Mucosa of descending colon (tissue), 3 donors: ENCODE measurements around the gene HSPA4L. TPM values are rescaled to one million over a fixed set of nuclear protein-coding genes. Genes with fewer than 3 reads are reported as not detected.

Source experiments
- ATAC-seq: fragments of 200-7000 bp; cut with Tn5 transposase; one replicate; pipeline ENCODE4 v1.9.1; 2020; ENCODE audit warnings: mild to moderate bottlenecking, moderate library complexity
- DNase-seq, 3 donors: peaks; one replicate each; pipeline ENCODE4 v3.0.0-alpha.2; 2020
- H3K36me3 ChIP-seq: fragments of 200-600 bp; one replicate; pipeline ENCODE4 v1.8.0; 2021; ENCODE audit warnings: low read depth, mild to moderate bottlenecking
- H3K4me1 ChIP-seq: fragments of 200-600 bp; one replicate; pipeline ENCODE4 v1.8.0; 2021; ENCODE audit warnings: low read depth, mild to moderate bottlenecking
- H3K4me3 ChIP-seq: fragments of 200-600 bp; one replicate; pipeline ENCODE4 v1.8.0; 2021; ENCODE audit warnings: mild to moderate bottlenecking
- H3K9me3 ChIP-seq: fragments of 200-600 bp; one replicate; pipeline ENCODE4 v1.8.0; 2021; ENCODE audit warnings: mild to moderate bottlenecking
- CTCF ChIP-seq: fragments of 200-600 bp; IDR thresholded peaks from one replicate; pipeline ENCODE4 v1.8.0; 2022; ENCODE audit warnings: antibody characterized with exemption, mild to moderate bottlenecking
- intact Hi-C, 2 donors: fragments of 100-400 bp; cut with DNase I in 1 of 2; cut with micrococcal nuclease in 1 of 2; formaldehyde crosslinking; loops; one replicate each; pipeline versions ENCODE4 v1.11.0 to v1.11.1; 2022; cut with DNase I, micrococcal nuclease
- total RNA-seq, 3 donors: library from RNA; stranded (reverse); fragmentation: NEBNext Ultra II Directional in 2 of 3; extraction: Animal tissue kit (Norgen Biotek cat#: 25700) in 2 of 3; gene quantifications; one replicate each; pipeline versions ENCODE4 v1.2.1 to v1.2.4, GENCODE V29; 2021 to 2023
- donor health status: DM: no; HTN: no; CAD: no; lungs with moderate emphysema.
- donor health status: DM: no; HTN: no; CAD: no.
- donor health status: DM: no; HTN: yes; CAD: no.

HSPA4L gene
- total RNA-seq, 3 donors from 2014 or later: 2.2 to 10.2 (median 3.6) TPM

DNA sequence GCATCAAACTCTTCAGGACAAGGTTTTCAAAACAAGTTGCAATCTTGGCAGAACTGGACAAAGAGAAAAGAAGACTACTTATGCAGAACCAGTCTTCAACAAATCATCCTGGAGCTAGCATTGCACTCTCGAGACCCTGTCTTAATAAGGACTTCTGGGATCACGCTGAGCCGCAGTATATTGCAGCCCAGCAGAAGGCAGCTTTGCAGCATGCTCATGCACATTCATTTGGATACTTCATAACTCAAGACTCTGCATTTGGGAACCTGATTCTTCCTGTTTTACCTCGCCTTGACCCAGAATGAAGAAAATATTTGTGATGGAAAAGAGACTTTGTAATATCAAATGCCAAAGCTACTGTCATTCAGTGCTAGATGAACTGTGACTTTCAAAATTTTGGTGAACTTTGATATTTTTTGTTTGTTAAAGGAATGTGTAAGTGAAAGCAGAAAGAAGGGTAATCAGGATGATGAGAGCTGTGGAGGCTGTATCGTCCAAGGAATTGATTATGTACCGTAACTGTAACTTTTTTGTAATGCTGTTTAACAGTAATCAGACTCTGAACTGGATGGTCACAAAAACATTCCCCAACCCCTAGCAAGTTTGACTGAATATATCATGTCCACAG, 27.2 kb downstream of the HSPA4L start:
- no peak overlapping the region for H3K4me3 ChIP-seq
- H3K4me1 ChIP-seq: no peaks in the 10 kb centered on the region
- DNase-seq (no peak), ATAC-seq (no peak)
- intact Hi-C loops: no loop called here
- H3K9me3 ChIP-seq: no peaks in the 10 kb centered on the region
- no peak for TF ChIP-seq CTCF
- no peaks in the 10 kb centered on the region for H3K36me3 ChIP-seq

GRCh38 chr4:127810551-127810950, 28.4 kb downstream of the HSPA4L start:
- H3K4me3 ChIP-seq: no peak overlapping the region
- H3K4me1 ChIP-seq: no peaks in the 10 kb centered on the region
- H3K36me3 ChIP-seq: no peaks in the 10 kb centered on the region
- TF ChIP-seq CTCF: no peak
- H3K9me3 ChIP-seq: no peaks in the 10 kb centered on the region
- ATAC-seq (no peak), DNase-seq (no peak)
- intact Hi-C loops: no loop called here

DNA sequence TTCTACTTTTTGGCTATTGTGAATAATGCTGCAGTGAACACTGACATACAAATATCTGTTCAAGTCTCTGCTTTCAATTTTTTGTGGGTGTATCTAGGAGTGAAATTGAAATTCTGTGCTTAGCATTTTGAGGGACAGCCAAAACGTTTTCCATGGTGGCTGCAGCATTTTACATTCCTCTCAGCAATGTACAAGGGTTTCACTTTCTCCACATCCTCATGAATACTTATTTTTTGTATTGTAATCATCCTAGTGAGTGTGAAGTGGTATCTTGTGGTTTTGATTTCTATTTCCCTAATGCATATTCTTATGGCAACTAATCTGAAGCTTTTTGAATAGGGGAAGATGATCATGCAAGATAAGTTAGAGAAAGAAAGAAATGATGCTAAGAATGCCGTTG, 40.3 kb downstream of the HSPA4L start:
- no peaks in the 10 kb centered on the region for H3K4me1 ChIP-seq
- H3K36me3 ChIP-seq: no peaks in the 10 kb centered on the region
- intact Hi-C loops: no loop called here
- no peak for TF ChIP-seq CTCF
- ATAC-seq (no peak), DNase-seq (no peak)
- no peak overlapping the region for H3K4me3 ChIP-seq
- H3K9me3 ChIP-seq: no peaks in the 10 kb centered on the region

- Histone ChIP-seq H3K9me3 (no peaks in the 10 kb centered on the region), H3K4me3 (no peak overlapping the region), H3K36me3 (no peaks in the 10 kb centered on the region), H3K4me1 (no peaks in the 10 kb centered on the region)
- DNase-seq (no peak), ATAC-seq (no peak)
- TF ChIP-seq CTCF: no peak
- intact Hi-C loops: no loop called here
These were observed 46.0 kb downstream of the HSPA4L start for GRCh38 chr4:127828121-127828520.

DNA sequence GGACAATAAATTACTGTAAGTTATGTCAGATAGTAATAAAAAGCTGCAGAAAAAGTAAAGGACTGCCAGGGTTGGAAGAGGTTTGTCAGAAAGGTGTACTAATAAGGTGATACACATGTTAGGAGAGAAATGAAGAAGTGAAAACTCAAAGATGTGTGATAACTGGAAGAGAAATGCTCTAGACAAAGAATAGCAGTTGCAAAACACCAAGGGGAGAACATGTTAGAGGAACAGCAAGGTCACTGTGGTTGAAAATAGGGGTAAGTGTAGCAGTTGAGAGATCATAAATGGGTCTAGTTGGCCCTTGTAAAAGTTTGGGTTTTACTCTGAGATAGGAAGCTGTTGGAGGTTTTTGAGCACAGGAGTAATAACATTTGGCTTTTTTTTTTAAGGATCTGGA, 46.9 kb downstream of the HSPA4L start:
- ATAC-seq (no peak), DNase-seq (no peak)
- intact Hi-C loops: no loop called here
- Histone ChIP-seq H3K9me3 (no peaks in the 10 kb centered on the region), H3K4me3 (no peak overlapping the region), H3K4me1 (no peaks in the 10 kb centered on the region), H3K36me3 (no peaks in the 10 kb centered on the region)
- TF ChIP-seq CTCF: no peak

DNA sequence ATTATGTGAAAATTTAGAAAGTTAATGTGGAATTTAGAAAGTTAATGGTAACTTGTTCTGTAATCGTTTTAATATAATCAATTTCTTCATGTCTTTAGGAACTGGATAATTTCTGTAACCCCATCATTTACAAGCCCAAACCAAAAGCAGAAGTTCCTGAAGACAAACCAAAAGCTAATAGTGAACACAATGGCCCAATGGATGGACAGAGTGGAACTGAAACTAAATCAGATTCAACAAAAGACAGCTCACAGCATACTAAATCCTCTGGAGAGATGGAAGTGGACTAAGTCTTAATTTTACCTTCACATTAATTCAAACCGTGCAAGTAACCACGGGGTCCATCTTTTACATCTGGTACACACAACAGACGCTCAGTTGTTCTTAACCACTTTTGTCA, 50.5 kb downstream of the HSPA4L start:
- no peaks in the 10 kb centered on the region for H3K36me3 ChIP-seq
- no peaks in the 10 kb centered on the region for H3K4me1 ChIP-seq
- H3K4me3 ChIP-seq: no peak overlapping the region
- no peaks in the 10 kb centered on the region for H3K9me3 ChIP-seq
- no peak for ATAC-seq
- DNase-seq: no peak
- intact Hi-C loops: no loop called here
- no peak for TF ChIP-seq CTCF
